Measurements from ENCODE around the gene IKZF2. TPM values are rescaled to one million over a fixed set of nuclear protein-coding genes. Genes with fewer than 3 reads are reported as not detected.

Gene IKZF2
- 10 to 100 TPM in 1 of 4 donors, 1 to 10 TPM in 3; 7.6 to 13.0 (median 8.4) TPM for polyA plus RNA-seq (ENCODE audit: insufficient read length in 4 of 4)

DNA sequence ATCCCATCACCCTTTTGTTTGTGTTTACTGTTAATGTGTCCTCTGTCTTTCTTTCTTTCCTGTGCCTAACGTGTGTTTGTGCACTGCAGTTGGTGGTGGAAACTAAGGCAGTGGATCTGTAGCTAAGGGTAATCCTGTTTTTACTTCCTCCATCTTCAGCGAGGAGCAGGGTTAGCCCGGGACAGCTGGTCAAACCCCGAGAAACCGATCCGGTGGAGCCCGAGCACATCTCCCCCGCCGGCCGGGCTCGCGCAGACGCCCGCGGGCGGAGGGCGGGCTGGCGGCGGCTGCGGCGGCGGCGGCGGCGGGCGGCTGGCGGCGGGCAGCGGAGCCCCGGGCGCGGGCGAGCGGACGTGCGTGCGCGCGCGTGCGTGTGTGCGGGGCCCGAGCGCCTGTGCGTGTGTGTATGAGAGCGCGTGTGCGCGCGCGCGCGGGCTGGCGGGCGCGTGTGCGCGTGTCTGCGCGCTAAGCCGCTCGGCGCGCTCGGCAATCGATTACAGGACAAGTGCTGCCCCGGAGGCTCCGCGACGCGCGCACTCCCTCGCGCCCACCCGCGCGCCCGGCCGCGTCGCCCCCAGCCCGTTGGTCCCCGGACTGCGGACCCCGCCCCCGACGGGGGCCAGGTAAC lies at the start of gene IKZF2:
Gene IKZF2, minus strand, starts transcription at position 176 of the 628 bp plus-strand sequence. CDS start 2,983 bp downstream, outside the sequence.
- peak; percentile 74 to 84 (median 77) for DNase-seq (ENCODE audit: low read depth in 4 of 4, low spot score in 3 of 4)

DNA sequence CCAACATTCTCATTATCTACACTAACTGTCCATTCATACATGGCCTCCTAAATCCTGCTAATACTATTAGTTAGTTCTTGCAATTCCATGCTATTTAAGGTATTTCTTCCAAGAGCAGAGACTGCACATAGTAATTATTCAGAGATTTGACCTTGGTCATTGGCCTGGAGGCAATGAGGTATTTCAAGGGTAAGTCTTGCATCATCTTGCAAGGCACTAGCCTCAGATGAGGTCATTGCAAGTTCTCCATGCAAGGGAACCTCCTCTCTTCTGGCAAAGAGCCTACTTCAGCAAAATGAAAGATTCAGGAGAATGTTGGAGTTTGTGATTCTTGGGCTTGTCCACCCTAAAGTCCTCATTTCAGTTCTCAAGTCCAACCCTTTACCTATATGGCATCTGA lies 48.5 kb upstream of the IKZF2 start:
- DNase-seq (ENCODE audit: low read depth in 4 of 4, low spot score in 3 of 4), result no peak

DNA sequence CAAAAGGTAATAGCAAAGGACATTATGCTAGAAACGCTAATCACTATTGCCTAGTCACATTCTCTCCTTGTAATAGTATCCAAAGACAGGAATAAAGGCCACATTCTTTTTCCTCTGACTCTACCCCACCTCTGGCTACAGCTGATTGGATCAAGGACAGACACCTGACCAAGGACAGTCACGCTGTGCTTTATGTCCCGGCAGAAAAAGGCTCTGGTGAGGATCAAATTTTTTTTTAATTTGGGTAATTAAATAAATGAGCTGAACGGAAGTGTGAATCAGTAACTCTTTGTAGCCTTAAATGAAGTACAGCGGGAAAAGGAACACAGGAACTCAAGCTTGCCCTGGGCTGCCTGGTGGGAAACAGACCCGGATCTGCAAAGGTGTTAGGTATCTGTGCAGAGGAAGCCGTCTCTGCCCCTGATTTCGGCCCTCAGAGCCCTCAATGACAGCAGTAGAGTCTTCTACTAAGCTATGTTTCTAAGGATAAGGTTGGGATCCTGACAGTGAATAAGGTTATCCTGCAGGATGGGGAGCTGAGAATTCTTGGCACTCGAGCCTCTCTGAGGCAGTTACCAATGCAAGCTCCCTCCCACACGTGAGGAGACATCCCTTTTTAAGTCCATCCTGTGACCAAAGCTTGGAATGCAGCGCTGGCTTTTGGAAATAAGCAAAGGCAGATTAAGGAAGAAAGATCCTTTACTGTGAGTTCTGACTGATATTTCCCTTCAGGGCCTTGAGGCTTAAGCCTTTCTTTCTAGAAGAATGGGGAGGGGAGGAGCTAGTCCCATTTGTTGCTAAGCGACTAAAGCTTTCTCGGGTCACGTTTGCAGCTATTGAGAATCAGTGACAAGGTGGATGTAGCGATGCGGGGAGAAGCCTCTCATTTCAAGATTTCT lies 37.8 kb upstream of the IKZF2 start:
- DNase-seq (ENCODE audit: low read depth in 4 of 4, low spot score in 3 of 4), result peak in 1 of 4 donors; percentile 8

DNA sequence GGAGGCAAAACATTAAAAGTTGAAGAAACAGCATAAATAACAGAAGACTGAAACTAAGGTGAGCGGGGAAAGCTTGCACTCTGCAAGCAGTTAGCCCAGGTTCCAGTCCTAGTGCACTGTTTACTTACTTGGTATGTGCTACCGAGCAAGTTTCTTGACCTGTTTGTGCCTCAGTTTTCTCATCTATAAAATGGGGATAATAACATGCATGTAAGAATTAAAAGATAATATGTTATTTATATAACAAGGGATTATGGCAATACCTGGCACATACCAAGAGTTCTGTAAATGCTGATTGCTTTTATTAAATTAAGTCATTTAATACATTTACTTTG lies 37.1 kb upstream of the IKZF2 start:
- DNase-seq (ENCODE audit: low read depth in 4 of 4, low spot score in 3 of 4), result no peak

DNA sequence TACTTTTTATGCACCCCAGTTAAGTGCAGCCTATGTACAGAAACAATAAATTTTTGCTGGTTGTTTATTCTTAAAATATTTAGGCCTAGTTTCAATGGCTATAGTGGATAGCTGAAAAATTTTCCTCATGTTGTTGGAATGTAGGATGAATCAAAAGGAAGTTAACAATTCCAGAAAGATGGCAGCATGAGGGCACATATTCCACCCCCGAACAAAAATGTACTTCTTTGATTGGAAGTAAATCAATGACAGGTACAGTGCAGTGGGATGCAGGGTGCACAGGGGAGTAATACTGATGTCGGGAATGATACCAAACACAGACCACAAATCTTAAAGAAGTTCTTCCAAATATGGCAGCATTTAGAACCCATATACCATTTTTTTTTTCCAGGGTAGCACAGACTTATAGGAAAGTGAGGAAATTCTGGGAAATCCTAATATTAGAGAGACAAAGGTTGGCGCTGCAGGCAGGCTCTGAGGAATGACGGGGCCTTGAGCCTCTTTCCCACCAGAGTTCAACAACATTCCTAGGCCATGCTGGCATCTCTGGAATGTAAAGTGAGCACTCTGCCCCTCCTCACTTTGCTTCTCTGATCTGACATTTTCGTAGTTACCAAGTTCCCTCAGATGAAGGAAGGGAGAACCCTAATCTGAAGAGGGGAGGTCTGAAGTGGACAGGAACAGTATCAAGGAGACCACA lies 36.6 kb upstream of the IKZF2 start:
- peak in 2 of 4 donors; percentile 23 to 36 for DNase-seq (ENCODE audit: low read depth in 4 of 4, low spot score in 3 of 4)

DNA sequence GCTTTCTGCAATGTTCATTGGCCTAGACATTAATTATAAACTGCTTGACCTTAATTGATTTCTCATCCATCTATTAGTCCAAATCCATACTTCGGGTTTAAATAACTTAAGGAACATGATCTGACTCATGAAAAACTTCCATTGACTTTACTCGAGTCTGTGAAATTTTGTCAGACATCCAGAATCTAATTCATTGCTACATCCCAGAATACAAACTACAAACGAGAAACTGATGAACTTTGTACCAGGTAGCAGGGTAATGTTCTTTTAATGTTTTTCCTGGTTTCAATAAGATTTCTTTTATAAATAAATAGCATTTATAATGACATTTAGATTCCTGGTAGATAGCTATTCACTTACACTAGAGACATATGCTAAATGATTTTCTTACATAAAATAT lies 36.0 kb upstream of the IKZF2 start:
- DNase-seq (ENCODE audit: low read depth in 4 of 4, low spot score in 3 of 4), result no peak

DNA sequence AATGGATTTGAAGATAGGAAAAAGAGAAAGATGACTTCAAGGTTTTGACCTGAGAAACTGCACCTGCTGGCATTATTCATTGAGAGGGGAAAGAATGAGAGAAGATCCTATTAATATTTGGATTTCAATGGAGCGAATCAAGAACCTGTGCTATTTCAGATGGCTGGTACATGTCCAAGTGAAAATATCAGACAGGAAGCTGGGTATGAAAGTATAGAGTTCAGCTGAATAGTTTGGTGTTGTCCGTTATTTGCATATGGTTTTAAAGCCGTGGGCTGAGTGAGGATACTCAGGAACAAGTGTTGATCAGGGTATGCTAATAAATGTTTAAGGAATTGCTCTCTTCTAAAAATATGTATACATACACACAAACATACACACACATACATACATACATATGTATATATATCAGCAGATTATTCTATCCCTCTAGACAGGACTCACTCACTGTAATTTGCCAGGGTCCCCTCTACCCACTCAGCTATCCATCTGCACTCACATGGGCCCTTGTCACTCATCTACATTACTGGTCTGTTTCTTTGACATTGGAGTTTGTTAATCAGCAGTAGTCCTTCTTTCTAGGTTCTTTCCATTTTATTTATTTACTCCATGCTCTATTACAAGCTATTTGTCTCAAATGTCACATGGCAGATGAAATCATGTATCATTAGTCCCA lies 33.9 kb upstream of the IKZF2 start:
- no peak for DNase-seq (ENCODE audit: low read depth in 4 of 4, low spot score in 3 of 4)

DNA sequence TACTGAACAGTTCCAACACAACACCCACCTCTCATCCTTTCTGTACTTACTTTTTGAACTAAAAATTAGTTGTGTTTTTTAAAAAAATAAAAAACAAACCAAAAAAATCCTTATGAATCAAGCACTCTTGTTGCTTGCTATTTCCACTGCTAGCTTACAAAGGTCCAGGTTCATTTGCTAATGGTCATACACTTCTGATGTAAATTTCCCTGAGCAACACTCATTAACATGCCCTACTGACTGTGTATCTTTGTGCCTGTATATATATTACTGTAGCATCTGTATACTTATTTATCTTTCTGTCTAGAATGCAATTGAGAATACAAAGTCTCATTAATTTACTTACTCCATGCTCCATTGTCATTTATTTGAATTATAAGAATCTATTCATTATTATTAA lies 30.3 kb upstream of the IKZF2 start:
- no peak for DNase-seq (ENCODE audit: low read depth in 4 of 4, low spot score in 3 of 4)

DNA sequence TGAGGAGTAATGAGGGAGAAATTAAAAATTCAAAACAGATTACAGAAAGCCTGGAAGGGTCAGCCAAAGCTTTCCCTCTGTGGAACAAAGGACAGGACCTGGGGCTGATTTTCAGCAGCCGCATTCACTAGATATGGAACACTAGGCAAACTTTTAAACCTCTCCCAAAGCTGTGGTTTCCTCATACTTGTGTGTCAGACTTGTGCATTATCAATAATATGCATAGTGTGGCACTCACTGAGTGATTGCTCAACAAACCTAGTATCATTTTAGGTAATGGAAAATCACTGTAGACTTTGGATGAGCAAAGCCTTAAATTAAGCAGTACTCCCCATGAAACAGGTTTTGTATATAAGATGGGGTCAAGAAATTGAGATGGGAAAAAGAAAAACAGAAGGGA lies 26.3 kb upstream of the IKZF2 start:
- no peak for DNase-seq (ENCODE audit: low read depth in 4 of 4, low spot score in 3 of 4)

DNA sequence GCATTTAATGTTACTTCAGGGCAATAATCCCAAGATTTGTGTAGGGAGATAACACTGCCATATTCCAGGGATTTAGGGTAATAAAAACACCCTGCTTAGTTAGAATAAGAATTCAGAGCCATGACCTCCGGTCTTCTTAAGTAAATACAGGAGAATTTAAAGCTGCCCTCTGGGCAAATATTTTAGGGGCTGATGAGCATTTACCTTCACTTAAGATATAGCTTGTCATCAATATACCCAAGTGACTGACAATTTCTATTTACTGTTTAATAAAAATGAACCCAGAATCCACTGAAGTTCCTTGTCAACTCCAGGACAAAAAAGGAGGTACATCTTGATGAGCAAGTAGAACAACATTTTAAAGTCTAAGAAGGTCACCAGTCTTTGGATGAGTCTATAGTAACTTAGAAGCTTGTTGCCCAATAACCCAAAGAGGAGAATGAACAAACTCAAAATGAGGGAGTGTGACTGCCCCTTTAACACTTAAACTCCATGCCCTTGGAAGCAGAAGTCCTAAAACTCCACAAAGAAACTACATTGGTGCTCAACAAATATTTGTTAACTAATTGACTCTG lies 24.3 kb upstream of the IKZF2 start:
- DNase-seq (ENCODE audit: low read depth in 4 of 4, low spot score in 3 of 4), result no peak

DNA sequence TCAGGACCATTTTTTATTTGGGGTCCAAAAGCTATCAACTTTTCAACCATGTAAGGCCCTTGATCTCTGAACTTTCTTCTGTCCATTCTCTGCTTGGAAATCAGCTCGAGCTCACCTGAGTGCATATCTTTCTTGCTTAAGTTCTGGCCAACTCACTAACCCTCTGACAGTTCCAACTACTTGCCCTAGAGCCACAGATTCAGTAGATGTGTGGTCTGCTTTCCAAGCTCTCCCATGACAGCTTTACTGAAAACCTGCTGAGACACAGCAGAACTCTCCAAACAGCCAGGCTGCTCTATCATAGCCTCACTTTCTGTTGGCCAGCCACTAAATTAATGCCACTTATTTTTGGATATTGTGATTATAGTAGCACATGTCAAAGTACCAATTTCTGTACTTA lies 21.2 kb upstream of the IKZF2 start:
- DNase-seq (ENCODE audit: low read depth in 4 of 4, low spot score in 3 of 4), result no peak

DNA sequence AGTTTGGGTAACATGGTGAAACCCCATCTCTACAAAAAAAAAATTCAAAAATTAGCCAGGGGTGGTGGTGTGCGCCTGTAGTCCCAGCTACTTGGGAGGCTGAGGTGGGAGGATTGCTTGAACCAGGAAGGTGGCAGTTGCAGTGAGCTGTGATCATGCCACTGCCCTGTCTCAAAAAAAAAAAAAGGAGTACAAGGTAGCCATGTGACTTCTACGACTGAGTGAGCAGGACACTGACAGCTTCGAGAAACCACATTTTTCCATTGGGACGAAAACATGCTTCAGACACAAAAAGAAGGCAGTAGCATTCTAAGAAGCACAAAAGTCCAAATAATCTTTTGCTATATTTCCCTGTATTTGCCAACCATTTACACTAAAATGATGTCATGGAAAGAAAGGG lies 19.7 kb upstream of the IKZF2 start:
- no peak for DNase-seq (ENCODE audit: low read depth in 4 of 4, low spot score in 3 of 4)

DNA sequence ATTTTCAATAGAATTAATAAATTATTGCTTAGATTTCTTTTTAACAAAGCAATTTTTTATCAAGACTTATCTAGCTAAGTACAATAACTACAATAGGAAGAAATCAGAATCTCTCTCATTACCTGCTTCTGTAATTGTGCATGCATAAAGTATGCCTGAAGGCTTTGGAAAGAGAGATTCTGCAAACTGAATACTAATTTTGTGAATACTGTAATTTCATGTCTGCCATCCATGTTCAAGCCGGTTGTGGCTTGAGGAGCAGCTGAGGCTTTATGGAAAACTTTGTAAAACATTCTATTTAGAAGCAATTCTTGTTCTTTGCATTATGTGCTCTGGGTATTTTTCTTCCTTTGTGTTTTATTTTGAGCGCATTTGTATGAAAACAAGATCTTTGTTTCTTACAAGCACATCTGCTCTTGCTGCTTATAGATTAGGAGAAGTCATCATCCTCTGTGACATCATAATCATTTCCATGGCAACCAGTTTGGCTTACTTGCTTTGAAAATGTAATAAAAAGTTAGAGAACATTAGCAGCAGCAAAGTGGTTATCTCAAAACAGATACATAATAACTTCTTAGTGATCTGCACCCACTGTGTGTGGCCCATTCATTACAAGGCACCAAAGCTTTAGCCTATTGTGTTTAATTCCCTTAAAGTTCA lies 16.0 kb upstream of the IKZF2 start:
- no peak for DNase-seq (ENCODE audit: low read depth in 4 of 4, low spot score in 3 of 4)

DNA sequence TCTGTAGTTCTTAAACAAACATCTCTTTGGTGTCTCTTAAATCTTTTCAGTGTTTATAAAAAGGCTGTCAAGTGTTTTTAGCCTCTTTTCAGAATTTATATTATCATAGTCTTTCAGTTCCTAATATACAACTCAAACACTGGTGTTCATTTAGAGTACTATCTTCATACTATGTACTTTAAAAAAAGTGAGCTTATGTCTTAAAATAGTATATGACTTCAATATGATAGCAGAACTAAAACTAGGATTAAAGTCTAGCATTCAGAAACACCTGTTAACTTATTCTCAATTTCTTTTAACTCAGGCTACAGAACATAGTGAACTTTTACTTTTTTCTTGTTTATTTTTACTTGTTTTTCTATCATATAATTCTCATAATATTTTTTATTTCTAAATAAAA lies 14.7 kb upstream of the IKZF2 start:
- no peak for DNase-seq (ENCODE audit: low read depth in 4 of 4, low spot score in 3 of 4)

DNA sequence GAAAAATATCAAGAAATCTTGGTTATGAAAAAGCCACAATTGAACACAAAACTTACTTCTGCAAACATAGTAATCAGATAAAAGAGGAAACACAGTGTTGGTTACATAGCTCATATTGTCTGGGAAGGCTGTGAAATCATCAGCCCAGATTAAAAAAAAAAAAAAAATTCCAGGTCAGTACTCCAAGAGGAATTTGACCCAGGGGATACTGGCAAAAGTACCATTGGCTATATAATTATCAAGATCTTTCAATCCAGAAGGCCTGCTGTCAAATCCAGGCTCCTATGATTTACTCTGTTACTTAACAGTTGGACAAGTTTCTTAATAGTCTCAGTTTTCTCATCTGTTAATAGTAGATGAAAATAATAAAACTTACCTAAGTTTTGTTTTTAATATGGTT lies 12.9 kb upstream of the IKZF2 start:
- no peak for DNase-seq (ENCODE audit: low read depth in 4 of 4, low spot score in 3 of 4)

DNA sequence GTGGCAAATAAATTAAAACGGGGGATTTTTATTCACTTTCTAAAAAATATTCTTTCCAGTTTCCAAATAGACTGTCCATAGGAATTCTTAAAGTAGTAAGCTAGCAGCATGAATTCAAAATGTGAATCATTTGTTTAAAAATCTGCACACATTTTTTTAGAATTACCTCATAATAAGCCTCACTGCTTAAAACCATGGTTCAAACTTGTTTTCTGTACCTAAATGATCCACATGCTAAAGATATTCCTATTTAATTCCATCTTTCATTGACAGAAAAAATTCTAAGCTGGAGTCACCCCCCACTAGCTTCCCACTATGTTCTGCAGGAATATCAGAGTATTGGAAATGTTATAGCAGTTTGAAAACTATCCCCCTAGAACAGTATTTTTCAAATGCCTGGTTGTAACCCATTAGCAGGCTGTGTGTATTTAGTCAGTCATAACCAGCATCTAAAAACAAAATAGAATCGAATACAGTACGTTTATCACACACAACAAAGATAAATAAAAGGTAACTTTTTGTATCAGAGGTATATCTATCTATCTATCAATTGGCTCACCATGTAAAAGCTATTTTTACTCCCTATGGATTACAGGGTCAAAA lies 11.2 kb upstream of the IKZF2 start:
- DNase-seq (ENCODE audit: low read depth in 4 of 4, low spot score in 3 of 4), result no peak

DNA sequence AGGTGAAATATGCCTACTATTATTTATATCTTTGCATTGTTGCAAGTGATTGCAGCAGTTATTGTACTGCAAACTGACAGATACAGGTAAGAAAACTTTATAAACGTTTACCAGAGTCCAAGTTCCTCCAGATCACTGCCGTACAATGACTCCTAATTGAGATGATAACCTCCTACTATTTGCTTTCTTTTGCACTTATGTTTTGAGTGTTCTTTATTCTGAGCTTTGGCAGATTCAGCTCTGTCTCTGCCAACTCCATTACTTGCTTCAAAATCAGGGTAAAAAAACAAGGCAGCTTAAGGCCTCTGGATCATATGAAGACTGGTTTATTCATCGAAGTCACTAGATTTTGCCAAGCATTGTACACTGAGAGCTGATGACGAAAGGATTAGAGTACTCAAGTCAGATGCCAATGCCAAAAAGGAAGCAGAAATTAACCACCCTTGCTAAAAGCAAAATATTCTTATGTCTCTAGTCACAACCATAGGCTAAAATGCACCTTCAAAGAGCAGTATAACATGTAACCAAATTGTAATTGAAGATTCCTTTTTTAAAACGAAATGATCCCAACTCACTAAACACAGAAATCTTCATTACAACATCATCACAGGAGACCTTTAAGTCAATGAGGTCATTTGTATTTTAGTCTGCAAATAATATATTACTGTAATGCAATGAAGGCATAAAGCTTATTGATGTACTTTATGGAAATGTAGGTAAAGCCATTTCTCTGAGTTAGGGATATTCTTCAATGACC lies 10.5 kb upstream of the IKZF2 start:
- DNase-seq (ENCODE audit: low read depth in 4 of 4, low spot score in 3 of 4), result no peak

DNA sequence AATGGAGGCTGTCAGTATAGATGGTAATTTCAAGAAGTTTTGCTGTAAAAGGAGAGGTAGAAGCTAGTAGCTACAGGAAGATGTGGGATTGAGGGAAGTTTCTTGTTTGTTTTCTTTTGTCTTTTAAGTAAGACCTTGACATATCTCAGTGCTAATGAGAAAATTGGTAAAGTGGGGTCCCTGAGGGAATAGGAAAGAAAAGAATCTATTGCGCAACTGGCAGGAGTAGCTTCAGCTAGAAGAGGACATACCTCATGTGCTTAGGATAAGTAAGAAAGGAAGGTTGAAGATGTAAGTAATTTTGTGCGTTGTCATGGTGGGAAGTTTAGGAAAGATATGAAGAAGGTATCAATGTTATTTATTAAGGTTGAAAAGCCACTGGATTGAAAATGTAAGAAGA lies 8.4 kb upstream of the IKZF2 start:
- no peak for DNase-seq (ENCODE audit: low read depth in 4 of 4, low spot score in 3 of 4)

DNA sequence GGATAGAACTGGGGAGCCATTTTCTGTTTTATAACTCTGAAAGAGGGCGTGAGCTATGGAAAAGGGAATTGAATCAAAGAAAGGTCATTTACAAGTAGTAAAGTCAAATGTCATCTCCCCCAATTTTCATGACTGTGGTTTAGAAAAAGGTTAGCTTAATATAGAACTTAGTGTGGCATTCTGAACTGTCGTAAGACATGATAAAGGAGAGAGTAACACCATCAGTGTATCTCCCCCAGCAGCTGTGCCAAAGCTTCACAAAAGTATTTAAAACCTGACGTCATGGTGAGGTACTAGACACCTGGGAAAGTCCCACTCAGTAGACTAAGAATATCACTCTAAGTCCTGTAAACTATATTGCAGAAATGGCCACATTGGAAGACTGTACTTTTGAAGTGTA lies 5.8 kb upstream of the IKZF2 start:
- DNase-seq (ENCODE audit: low read depth in 4 of 4, low spot score in 3 of 4), result no peak

All from right renal pelvis (tissue), 4 donors.